DMS79 (cell line): ENCODE data around the gene LYPD6B.
"Not testable (repeated sequence)": the region's sequence is repeated elsewhere in the genome, so short reads cannot be mapped to it uniquely, and the experiment has no call there.

ENCODE experiments used
- DNase-seq: peaks from one replicate; lab custom pipeline; 2025; lab: John Stamatoyannopoulos, UW

Gene LYPD6B

DNA sequence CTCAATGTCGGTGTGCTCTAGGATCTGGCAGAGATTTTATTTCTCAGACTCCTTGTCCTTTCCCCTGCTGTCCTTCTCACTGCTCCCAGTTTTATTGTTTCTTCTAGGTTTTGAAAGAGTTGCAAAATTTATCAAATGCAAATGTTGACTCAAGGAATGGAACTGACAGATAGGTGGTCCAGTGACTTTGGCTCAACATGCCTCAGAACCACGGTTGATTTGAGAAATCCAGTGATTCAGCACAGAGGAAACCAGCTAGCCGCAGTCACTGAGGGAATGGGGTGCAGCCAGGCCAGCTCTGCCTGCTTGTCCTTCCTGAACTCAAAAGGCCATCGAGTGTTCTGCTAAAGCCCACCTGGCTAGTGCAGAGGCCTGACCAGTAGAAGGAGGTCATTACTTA lies 166.2 kb downstream of the LYPD6B start:
- DNase-seq: no peak

DNA sequence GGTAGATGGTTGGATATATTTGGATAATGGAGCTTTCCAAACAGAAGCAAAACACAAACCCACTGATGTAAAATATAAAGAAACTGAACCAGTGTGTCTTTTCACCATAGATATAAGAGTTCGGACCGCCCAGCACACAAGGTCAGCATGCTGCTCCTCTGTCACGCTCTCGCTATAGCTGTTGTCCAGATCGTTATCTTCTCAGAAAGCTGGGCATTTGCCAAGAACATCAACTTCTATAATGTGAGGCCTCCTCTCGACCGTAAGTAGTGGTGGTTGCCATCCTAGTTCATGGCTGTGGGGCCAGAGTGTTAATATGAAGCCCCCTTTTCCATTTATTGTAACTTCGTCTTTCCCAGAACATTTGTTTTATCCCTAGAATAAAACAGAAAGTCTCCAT lies 166.6 kb downstream of the LYPD6B start:
- DNase-seq: no peak

DNA sequence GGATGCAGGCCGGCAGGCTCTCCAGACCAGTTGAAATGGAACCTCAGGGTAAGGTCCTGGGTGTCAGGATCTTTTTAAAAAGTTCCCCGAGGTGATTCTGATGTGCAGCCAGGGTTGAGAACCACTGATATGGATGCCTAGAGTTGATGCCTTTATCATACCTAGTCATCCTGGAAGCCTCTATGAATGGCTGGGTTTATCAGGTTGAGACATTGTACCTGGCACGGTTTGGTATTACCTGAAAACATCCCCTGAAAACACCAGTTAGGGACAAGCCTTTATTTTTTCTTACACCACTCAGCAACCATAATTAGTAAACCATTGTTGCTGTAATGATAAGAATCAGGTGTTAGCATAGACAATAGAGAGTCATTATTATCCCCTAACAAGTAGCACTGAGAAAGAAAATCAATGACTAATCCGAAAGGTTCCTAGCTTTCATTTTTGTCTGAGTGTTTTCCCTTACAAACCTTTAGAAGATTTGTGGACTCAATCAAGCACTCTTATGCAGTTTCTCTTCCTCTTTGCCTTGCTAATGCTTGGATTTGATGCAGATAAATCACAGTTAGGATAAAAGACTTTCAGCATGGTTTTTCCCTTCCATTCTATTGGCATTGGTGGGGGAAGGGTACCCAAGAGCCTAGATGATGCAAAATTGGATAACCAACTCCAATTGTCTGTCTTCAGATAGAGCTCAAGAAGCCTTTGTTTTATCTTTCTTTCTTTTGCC lies 175.4 kb downstream of the LYPD6B start:
- DNase-seq: no peak

DNA sequence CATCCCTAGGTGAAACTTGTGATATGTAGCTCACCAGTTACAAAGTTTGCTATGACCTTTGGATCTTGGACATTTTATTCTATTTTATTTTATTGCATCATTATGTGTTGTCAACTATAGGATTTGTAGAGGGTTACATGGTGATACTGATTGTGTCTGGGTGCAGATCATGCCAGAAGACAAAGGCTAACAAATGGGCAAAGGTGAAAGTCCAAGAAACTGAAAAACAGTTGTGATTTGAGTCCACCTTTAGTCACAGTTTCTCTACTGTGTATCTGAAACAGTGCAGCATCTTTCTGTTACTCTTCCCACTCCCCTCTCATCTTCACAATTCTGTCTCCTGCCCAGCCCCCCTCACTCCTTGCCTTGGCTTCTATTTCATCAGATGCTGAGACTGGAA lies 180.0 kb downstream of the LYPD6B start:
- no peak for DNase-seq

DNA sequence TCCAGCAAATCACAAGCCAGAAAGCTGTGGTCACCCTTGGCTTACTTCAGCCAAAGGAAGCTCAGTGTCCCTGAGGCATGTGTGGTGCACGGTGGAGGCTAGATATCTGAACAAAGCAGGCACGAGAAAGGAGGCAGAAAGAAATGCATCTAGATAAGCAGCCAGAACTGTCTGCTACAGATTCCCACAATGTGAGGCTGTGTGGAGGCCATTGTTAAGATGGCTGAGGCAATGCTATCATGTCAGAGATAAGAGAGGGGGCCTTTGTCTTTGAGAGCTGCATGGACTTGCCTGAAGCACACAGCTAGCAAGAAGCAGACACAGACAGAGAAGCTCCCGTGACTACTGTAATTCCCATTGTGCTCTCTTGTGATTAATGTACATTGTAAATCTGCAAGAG lies 181.4 kb downstream of the LYPD6B start:
- no peak for DNase-seq

DNA sequence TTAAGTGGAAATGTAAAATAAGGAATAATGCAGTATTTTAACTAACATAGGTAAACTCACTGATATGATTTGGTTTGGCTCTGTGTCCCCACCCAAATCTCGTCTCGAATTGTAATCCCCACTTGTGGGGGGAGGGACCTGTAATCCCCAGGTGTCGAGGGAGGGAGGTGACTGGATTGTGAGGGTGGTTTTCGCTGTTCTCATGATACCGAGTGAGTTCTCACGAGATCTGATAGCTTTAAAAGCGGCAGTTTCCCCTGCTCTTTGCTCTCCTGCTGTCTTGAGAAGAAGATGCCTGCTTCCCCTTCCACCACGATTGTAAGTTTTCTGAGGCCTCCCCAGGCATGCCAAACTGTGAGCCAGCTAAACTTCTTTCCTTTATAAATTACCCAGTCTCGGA lies 182.5 kb downstream of the LYPD6B start:
- no peak for DNase-seq

DNA sequence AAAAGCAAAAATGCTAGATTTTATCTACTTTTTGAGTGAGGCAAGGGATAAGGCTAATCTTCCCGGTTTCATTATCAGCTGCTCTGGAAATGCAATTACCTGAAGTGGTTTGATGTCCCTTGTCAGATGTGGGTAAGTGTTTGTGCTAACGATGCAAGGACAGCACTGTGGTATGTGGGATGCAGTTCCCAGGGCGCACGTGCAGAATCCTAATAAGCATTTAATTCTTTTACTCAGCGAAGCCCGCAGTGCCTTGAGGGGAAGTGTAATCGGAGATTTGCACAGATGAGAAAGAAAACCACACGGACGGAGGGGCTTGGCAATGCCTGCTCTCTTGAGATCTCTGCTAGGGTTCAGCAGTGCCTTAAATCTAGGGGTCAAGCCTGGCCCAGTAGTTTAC lies 183.4 kb downstream of the LYPD6B start:
- no peak for DNase-seq

DNA sequence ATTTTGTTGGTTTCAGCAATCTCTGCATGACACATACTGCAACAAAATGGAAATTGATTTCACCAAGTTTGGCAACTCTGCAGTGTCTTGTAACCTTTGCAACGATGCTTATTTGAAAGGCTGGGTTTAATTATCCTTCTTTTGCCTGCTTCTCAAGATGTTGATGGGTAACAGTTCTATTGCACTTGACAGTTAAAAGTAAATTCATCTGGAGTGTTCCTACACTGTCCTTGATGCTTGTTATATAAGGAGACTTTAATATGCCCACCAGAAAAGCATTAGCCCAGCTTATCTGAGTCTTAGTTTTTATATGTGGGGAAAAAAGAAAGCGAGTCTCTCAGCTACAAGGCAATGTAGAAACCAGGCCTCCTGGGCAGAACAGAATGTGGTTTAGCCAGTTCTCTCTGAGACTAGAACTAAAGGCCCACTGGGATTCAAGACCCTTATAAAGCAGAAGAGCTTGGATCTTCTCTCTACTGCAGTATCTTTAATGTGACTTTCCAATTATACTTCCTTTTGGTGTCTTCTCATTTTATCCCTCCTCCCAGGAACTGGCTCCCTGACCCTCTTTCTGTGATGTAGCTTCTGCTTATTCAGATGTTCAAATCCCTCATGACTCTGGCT lies 185.1 kb downstream of the LYPD6B start:
- no peak for DNase-seq

DNA sequence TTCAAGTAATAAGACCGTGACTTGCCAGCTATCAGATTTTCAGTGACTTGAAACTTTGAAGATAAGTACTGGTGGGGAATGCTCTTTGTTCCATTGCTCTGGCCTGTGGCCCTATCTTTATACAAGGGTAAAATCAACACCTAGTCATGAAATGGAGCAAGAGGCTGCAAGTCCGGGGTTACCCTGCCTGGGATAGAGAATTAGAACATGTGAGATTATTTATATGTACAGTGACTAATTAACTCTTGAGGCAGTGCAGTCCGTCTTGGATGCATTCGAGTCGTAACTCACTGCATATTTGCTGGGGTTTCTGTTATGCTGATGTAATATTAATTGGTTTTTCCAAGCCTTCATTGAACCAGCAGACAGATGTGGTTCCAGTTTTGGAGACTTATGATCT lies 186.0 kb downstream of the LYPD6B start:
- no peak for DNase-seq

DNA sequence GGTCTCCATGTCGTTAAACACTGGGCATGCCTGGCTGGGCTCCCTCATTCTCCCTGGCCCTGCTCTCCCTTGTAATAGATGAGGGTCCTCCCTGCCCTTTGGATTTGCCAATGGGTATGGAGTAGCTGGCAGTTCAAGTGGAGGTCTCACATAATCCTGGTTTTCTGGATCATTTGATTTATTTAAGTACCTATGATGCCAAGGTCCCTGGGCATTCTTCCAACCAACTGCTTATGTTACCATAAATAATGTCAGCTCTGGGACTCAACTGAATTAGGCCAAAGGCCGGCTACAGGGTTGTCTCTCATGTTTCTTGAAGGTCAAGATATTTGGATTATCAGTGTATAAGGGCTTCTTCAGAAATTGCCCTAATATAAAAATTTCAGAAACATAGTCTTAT lies 186.9 kb downstream of the LYPD6B start:
- peak; percentile 56 for DNase-seq

DNA sequence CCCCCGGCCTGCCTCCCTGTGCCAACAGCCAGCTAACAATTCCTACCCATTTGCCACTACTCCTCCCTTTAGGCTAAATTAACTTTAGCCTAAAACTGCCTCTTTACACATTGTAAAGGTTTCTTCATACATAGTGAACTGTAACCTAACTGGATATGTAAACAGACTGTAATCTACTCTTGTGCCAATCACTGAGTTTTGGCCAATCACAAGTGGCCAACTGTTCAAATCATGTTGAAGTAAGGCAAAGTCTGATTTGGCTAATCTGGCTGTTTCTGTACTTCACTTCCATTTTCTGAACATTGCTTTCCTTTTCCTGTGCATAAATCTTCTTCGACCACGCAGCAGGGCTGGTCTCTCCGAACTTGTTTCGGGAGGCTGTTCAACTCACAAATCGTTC lies 188.3 kb downstream of the LYPD6B start:
- no peak for DNase-seq

DNA sequence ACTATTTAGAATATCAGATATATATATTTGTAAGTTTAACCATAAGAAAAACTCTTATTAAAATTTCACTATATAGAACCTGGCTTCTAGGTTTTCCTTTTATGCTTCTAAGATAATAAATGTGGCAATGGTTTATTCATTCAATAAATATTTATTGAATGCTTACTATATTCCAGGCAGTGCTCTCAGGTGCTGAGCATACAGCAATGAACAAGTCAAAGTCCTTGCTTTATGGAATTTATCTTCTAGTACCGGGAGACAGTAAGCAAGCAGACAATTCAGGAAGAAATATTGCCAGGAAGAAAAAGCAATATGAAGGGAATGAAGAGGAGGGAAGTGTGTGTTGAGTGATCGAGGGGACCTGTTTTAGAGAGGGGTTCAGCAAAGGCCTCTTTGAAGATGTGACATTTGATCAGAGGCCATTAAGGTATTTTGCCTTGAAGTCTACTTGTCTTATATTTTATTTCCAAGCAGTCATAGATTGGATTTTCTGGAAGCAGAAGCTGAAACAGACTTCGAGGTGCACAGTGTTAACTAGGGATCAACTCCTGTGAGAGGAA lies 197.4 kb downstream of the LYPD6B start:
- DNase-seq: no peak

DNA sequence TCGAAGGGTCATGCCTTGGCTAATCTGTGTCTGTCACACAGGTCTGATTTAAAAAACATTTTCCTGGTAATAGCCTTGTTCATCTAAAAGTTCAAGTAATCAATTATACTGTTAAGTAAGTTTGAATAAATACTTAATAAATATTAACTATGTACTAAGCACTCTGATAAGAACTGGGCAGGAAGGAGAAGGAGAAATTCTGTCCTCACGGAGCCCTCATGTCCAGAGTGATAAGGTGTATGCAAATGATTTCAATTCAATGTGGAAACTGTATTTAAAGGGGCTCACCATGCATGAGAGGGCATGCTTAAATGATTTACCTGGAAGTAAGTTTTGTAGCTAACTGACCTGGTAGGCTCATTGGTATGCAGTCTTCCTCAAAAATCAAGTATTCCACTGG lies 197.9 kb downstream of the LYPD6B start:
- DNase-seq: no peak

DNA sequence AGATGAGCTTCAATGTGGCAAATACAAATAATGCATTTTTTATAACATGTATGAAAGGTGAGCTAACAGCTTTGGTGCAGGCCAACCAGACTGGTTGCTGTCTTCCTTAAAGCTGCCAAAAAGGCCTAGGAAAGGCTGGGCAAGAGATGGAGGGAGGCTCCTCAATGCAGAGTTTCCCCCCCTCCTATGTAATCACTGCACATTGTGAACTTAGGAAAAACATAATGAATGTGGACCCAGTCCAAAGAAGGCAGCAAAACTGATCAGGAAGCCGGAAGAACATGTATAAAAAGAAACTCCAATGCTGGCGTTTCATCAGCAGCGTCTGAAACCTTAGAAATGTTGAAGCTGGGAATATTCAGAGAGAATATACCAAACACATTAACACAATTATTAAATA lies 207.7 kb downstream of the LYPD6B start:
- DNase-seq: no peak

DNA sequence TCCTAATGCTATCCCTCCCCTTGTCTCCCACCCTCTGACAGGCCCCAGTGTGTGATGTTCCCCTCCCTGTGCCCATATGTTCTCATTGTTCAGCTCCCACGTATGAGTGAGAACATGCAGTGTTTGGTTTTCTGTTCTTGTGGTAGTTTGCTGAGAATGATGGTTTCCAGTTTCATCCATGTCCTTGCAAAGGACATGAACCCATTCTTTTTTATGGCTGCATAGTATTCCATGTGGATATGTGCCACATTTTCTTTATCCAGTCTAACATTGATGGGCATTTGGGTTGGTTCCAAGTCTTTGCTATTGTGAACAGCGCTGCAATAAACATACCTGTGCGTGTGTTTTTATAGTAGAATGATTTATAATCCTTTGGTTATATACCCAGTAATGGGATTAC lies 212.9 kb downstream of the LYPD6B start:
- DNase-seq: not testable (repeated sequence)

DNA sequence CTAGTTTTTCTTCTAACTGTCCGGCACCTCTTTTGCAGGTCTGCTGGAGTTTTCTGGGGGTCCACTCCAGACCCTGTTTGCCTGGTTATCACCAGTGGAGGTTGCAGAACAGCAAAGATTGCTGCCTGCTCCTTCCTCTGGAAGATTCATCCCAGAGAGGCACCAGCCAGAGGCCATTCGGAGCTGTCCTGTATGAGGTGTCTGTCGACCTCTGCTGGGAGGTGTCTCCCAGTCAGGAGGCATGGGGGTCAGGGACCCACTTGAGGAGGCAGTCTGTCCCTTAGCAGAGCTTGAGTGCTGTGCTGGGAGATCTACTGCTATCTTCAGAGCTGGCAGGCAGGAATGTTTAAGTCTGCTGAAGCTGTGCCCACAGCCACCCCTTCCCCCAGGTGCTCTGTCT lies 218.4 kb downstream of the LYPD6B start:
- DNase-seq: not testable (repeated sequence)

DNA sequence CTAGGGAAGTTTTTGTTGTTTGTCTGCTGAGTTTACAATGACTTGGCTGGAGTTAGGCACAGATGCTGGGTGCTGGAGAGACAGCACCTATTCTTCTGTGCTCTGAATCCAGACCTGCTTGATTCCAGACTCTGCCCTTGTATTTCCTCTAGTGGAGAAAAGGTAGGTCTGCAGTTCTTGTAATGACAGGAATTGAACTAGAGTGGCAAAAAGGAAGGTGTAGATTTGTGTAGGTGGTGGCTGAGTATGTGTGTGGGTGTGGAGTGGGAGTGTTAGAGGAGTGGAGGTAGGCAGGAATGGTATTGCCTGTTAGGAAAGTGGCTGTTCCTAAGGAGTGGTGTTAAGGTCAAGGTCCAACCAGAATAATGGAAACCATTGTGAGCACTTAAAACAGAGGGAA lies 220.0 kb downstream of the LYPD6B start:
- DNase-seq: no peak

DNA sequence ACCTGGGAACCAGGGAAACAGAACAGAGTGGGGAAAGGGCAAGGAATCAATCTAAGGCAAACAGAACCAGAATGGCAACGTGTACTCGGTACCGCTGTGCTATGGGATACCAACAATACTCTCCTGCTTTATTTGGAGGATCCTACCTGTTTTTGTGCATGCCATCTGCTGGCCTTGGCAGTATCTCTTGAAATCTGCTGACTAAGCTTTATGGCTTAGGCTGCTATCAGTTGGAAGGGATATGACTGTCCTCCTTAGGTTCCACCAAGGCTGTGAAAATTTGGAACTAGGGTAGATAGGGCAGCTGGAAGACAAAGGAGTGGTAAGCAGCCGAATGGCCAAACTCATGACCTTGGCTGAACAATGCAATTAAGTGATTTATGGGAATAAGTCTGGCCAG lies 220.6 kb downstream of the LYPD6B start:
- DNase-seq: no peak

DNA sequence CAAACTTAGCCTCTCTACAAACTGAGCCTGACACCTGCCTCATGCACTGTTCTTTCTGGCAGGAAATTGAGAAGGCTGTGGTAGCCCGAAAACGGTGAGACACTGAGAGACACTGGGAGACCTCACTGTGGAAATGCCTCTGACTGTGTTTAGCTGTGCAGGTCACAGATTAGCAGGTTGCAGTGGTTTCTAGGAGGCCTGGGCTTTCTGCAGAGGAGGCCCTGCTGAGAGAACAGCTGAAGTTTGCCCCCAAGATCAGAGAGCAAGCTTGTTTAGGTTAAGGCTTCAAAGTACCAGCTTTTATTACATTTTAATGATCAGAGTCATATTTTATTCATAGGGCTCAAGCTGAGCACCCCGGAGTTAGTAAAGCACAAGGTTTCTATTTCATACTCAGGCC lies 223.2 kb downstream of the LYPD6B start:
- no peak for DNase-seq
